ENCODE measurements around the gene MBP.
"Not testable (repeated sequence)": the region's sequence is repeated elsewhere in the genome, so short reads cannot be mapped to it uniquely, and the experiment has no call there.

The MBP gene

GRCh38 chr18:77025831-77026363, 106.7 kb downstream of the MBP start:
- no peak overlapping the region for H3K4me3 Mint-ChIP-seq
- DNase-seq (ENCODE audit: low spot score in 2 of 2) (no peak), ATAC-seq (replicated peaks; ENCODE audit: extremely low read depth, poor library complexity, severe bottlenecking) (no peak)
- H3K9me3 Mint-ChIP-seq: no peaks in the 10 kb centered on the region
- peaks cover 36% of the 10 kb centered on the region for H3K36me3 Mint-ChIP-seq (ENCODE audit: insufficient read depth)
- no peaks in the 10 kb centered on the region for H3K27me3 Mint-ChIP-seq
- H3K27ac Mint-ChIP-seq (ENCODE audit: low read depth): no peak overlapping the region
- peaks cover 31% of the 10 kb centered on the region for H3K4me1 Mint-ChIP-seq

DNA sequence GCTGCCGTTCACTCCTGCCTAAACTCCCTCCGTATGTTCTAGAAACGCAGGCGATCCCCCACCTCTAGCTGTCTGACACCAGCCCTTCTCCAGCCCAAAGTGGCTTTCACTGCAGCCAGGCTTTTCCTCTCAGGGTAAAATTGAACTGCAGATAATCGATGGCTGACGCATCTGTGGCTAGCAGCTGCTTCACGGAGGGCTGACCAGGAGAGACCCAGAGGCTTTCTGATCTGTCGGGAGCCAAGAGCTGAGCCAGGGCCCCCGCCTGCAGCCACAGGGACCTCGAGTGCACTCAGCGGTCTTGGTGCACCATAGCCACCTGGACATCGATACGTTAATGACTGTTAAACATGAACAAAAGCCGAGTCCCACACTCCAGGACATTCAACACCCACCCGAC, 107.5 kb downstream of the MBP start:
- Mint-ChIP-seq H3K4me1 (peaks cover 24% of the 10 kb centered on the region), H3K9me3 (no peaks in the 10 kb centered on the region), H3K4me3 (no peak overlapping the region), H3K36me3 (ENCODE audit: insufficient read depth) (peaks cover 35% of the 10 kb centered on the region), H3K27ac (ENCODE audit: low read depth) (no peak overlapping the region), H3K27me3 (no peaks in the 10 kb centered on the region)
- no peak for DNase-seq (ENCODE audit: low spot score in 2 of 2)
- no peak for ATAC-seq (replicated peaks; ENCODE audit: extremely low read depth, poor library complexity, severe bottlenecking)

- no peak for DNase-seq (ENCODE audit: low spot score in 2 of 2)
- H3K27me3 Mint-ChIP-seq: no peaks in the 10 kb centered on the region
- no peak for ATAC-seq (replicated peaks; ENCODE audit: extremely low read depth, poor library complexity, severe bottlenecking)
- H3K4me3 Mint-ChIP-seq: no peak overlapping the region
- no peaks in the 10 kb centered on the region for H3K9me3 Mint-ChIP-seq
- no peak overlapping the region for H3K27ac Mint-ChIP-seq (ENCODE audit: low read depth)
- peaks cover 36% of the 10 kb centered on the region for H3K36me3 Mint-ChIP-seq (ENCODE audit: insufficient read depth)
- H3K4me1 Mint-ChIP-seq: peaks cover 25% of the 10 kb centered on the region
These were observed 108.1 kb downstream of the MBP start for GRCh38 chr18:77024476-77024875.

DNA sequence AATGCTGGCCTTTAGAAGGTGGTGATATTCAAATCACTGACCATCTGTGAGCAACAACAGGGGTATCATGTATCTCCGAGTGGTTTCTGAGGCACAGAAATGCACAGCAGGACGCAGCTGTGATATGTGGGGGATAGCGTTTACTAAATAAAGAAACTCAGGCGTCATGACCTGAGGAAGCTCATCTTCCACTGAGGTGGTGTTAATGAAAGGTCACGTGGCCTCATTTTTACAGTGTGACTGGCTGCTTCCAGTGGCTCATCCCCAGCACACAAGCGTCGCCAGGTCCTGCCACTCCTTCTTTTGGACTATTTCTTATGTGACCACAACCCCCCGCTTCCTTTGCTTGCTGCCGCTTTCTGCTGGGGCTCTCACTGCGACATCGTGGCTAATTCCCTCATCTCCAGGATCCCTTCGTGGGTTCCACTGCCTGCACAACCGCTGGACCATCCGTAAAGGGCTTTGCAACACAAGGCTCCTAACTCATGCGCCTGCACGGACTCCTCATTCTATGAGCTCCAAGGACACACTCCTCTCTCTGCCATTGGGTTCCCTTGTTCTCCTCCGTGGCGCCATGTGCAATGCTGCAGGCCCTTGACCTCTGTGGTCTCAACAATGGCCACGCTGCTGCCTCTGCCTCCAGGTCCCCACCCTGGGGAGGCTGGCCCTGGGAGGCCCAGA, 109.3 kb downstream of the MBP start:
- Mint-ChIP-seq H3K4me1 (peaks cover 37% of the 10 kb centered on the region), H3K4me3 (no peak overlapping the region), H3K27ac (ENCODE audit: low read depth) (peak overlapping the region; percentile 72), H3K36me3 (ENCODE audit: insufficient read depth) (peaks cover 45% of the 10 kb centered on the region), H3K27me3 (no peaks in the 10 kb centered on the region), H3K9me3 (no peaks in the 10 kb centered on the region)
- no peak for ATAC-seq (replicated peaks; ENCODE audit: extremely low read depth, poor library complexity, severe bottlenecking)
- DNase-seq (ENCODE audit: low spot score in 2 of 2): no peak

DNA sequence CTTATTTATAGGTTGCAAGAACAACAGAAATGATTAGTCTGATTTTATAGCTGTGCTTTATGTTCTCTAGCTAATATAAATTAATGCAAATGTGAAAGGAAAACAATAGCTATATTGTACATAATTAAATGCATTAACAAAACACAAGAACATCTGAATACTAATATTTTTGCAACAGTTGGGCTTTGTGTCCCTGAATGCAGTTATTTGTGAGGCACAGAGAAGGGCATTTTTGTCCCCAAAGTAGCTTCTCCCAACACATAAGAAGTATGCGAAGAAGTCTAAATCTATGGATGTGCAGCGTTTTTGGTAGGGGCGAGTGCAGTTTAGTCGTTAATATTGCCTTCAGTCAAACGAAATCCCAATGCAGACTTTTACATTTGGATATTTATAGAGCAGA, 110.0 kb downstream of the MBP start:
- no peak for DNase-seq (ENCODE audit: low spot score in 2 of 2)
- Mint-ChIP-seq H3K36me3 (ENCODE audit: insufficient read depth) (peaks cover 45% of the 10 kb centered on the region), H3K4me3 (no peak overlapping the region), H3K27ac (ENCODE audit: low read depth) (no peak overlapping the region), H3K27me3 (no peaks in the 10 kb centered on the region), H3K4me1 (peaks cover 44% of the 10 kb centered on the region), H3K9me3 (no peaks in the 10 kb centered on the region)
- ATAC-seq (replicated peaks; ENCODE audit: extremely low read depth, poor library complexity, severe bottlenecking): no peak

- ATAC-seq (replicated peaks; ENCODE audit: extremely low read depth, poor library complexity, severe bottlenecking): no peak
- no peaks in the 10 kb centered on the region for H3K27me3 Mint-ChIP-seq
- peak overlapping the region; percentile 54 for H3K27ac Mint-ChIP-seq (ENCODE audit: low read depth)
- H3K36me3 Mint-ChIP-seq (ENCODE audit: insufficient read depth): peaks cover 46% of the 10 kb centered on the region
- H3K4me3 Mint-ChIP-seq: no peak overlapping the region
- no peaks in the 10 kb centered on the region for H3K9me3 Mint-ChIP-seq
- peaks cover 48% of the 10 kb centered on the region for H3K4me1 Mint-ChIP-seq
- no peak for DNase-seq (ENCODE audit: low spot score in 2 of 2)
These were observed 110.5 kb downstream of the MBP start for GRCh38 chr18:77022116-77022515.

DNA sequence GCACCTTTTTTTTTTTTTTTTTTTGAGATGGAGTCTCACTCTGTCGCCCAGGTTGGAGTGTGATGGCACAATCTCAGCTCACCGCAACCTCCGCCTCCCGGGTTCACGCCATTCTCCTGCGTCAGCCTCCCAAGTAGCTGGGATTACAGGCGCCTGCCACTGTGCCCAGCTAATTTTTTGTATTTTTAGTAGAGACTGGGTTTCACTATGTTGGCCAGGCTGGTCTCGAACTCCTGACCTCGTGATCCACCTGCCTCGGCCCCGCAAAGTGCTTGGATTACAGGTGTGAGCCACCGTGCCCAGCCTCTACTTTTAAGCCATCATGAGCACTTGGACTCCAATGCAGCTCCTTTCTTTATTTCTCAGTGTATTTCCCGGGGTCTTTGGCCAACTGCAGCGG, 111.1 kb downstream of the MBP start:
- peaks cover 52% of the 10 kb centered on the region for H3K4me1 Mint-ChIP-seq
- not testable (repeated sequence) for H3K27me3 Mint-ChIP-seq; ATAC-seq (replicated peaks; ENCODE audit: extremely low read depth, poor library complexity, severe bottlenecking); DNase-seq (ENCODE audit: low spot score in 2 of 2); H3K9me3 Mint-ChIP-seq; H3K4me3 Mint-ChIP-seq
- peak overlapping the region; percentile 54 for H3K27ac Mint-ChIP-seq (ENCODE audit: low read depth)
- peaks cover 47% of the 10 kb centered on the region for H3K36me3 Mint-ChIP-seq (ENCODE audit: insufficient read depth)

GRCh38 chr18:77021075-77021474, 111.5 kb downstream of the MBP start:
- DNase-seq (ENCODE audit: low spot score in 2 of 2) (no peak), ATAC-seq (replicated peaks; ENCODE audit: extremely low read depth, poor library complexity, severe bottlenecking) (no peak)
- H3K9me3 Mint-ChIP-seq: no peaks in the 10 kb centered on the region
- H3K27ac Mint-ChIP-seq (ENCODE audit: low read depth): no peak overlapping the region
- no peak overlapping the region for H3K4me3 Mint-ChIP-seq
- no peaks in the 10 kb centered on the region for H3K27me3 Mint-ChIP-seq
- H3K36me3 Mint-ChIP-seq (ENCODE audit: insufficient read depth): peaks cover 49% of the 10 kb centered on the region
- peaks cover 56% of the 10 kb centered on the region for H3K4me1 Mint-ChIP-seq

- peaks cover 49% of the 10 kb centered on the region for H3K36me3 Mint-ChIP-seq (ENCODE audit: insufficient read depth)
- ATAC-seq (replicated peaks; ENCODE audit: extremely low read depth, poor library complexity, severe bottlenecking) (no peak), DNase-seq (ENCODE audit: low spot score in 2 of 2) (no peak)
- no peaks in the 10 kb centered on the region for H3K9me3 Mint-ChIP-seq
- H3K27ac Mint-ChIP-seq (ENCODE audit: low read depth): no peak overlapping the region
- peaks cover 56% of the 10 kb centered on the region for H3K4me1 Mint-ChIP-seq
- H3K27me3 Mint-ChIP-seq: no peaks in the 10 kb centered on the region
- no peak overlapping the region for H3K4me3 Mint-ChIP-seq
These were observed 112.0 kb downstream of the MBP start for GRCh38 chr18:77020561-77020960.

- H3K27me3 Mint-ChIP-seq: no peaks in the 10 kb centered on the region
- no peaks in the 10 kb centered on the region for H3K9me3 Mint-ChIP-seq
- DNase-seq (ENCODE audit: low spot score in 2 of 2) (no peak), ATAC-seq (replicated peaks; ENCODE audit: extremely low read depth, poor library complexity, severe bottlenecking) (no peak)
- peak overlapping the region; percentile 86 for H3K27ac Mint-ChIP-seq (ENCODE audit: low read depth)
- H3K4me3 Mint-ChIP-seq: no peak overlapping the region
- H3K36me3 Mint-ChIP-seq (ENCODE audit: insufficient read depth): peaks cover 50% of the 10 kb centered on the region
- peaks cover 56% of the 10 kb centered on the region for H3K4me1 Mint-ChIP-seq
These were observed 112.9 kb downstream of the MBP start for GRCh38 chr18:77019641-77020040.

GRCh38 chr18:77018650-77019049, 113.9 kb downstream of the MBP start:
- peak overlapping the region; percentile 86 for H3K27ac Mint-ChIP-seq (ENCODE audit: low read depth)
- DNase-seq (ENCODE audit: low spot score in 2 of 2); H3K4me3 Mint-ChIP-seq; H3K27me3 Mint-ChIP-seq; H3K9me3 Mint-ChIP-seq; ATAC-seq (replicated peaks; ENCODE audit: extremely low read depth, poor library complexity, severe bottlenecking): not testable (repeated sequence)
- H3K4me1 Mint-ChIP-seq: peaks cover 62% of the 10 kb centered on the region
- peaks cover 51% of the 10 kb centered on the region for H3K36me3 Mint-ChIP-seq (ENCODE audit: insufficient read depth)

GRCh38 chr18:77017355-77017754, 115.2 kb downstream of the MBP start:
- no peak for DNase-seq (ENCODE audit: low spot score in 2 of 2)
- peak overlapping the region; percentile 86 for H3K27ac Mint-ChIP-seq (ENCODE audit: low read depth)
- no peak for ATAC-seq (replicated peaks; ENCODE audit: extremely low read depth, poor library complexity, severe bottlenecking)
- H3K36me3 Mint-ChIP-seq (ENCODE audit: insufficient read depth): peaks cover 60% of the 10 kb centered on the region
- H3K9me3 Mint-ChIP-seq: no peaks in the 10 kb centered on the region
- peaks cover 67% of the 10 kb centered on the region for H3K4me1 Mint-ChIP-seq
- H3K4me3 Mint-ChIP-seq: no peak overlapping the region
- H3K27me3 Mint-ChIP-seq: no peaks in the 10 kb centered on the region

DNA sequence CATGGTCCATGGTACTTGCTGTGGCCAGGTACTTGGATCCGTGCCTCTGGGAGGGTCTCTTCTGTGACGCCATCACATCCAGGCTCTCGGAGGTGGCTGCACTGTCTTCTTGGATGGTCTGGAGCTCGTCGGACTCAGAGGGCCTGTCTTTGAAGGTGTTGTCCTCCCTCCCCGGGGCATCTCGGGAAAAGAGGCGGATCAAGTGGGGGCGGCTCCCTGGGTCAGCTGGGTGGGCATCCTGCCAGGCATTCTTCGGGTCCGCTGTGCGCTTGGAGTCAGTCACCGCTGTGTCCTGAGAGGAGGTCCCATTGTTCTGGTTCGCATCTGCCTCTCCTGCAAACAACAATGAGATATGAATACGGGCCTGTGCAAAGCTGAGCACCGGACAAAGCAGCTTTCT, 115.6 kb downstream of the MBP start:
- no peak overlapping the region for H3K4me3 Mint-ChIP-seq
- H3K9me3 Mint-ChIP-seq: no peaks in the 10 kb centered on the region
- peaks cover 64% of the 10 kb centered on the region for H3K36me3 Mint-ChIP-seq (ENCODE audit: insufficient read depth)
- no peak for ATAC-seq (replicated peaks; ENCODE audit: extremely low read depth, poor library complexity, severe bottlenecking)
- no peaks in the 10 kb centered on the region for H3K27me3 Mint-ChIP-seq
- peak overlapping the region; percentile 63 for H3K27ac Mint-ChIP-seq (ENCODE audit: low read depth)
- no peak for DNase-seq (ENCODE audit: low spot score in 2 of 2)
- H3K4me1 Mint-ChIP-seq: peaks cover 71% of the 10 kb centered on the region

Measured in central memory CD8-positive, alpha-beta T cell (primary cell).